Parathyroid adenoma (tissue), 2 donors: ENCODE data around the gene DNAJC7.

Source experiments
- H2AFZ ChIP-seq: fragments of 300-600 bp; sonication (generic); one replicate; pipeline ENCODE4 v1.7.0; 2017; ENCODE audit warnings: antibody characterized with exemption, mild to moderate bottlenecking
- H3K27ac ChIP-seq: fragments of 300-600 bp; sonication (generic); one replicate; pipeline ENCODE4 v1.7.0; 2017
- H3K27me3 ChIP-seq: fragments of 300-600 bp; sonication (generic); one replicate; pipeline ENCODE4 v1.7.0; 2017; ENCODE audit warnings: low read length; ENCODE audit not compliant: control insufficient read depth, insufficient read depth
- H3K36me3 ChIP-seq: fragments of 300-600 bp; sonication (generic); one replicate; pipeline ENCODE4 v1.7.0; 2017; ENCODE audit warnings: low read length; ENCODE audit not compliant: control insufficient read depth, insufficient read depth
- H3K4me1 ChIP-seq: fragments of 300-600 bp; sonication (generic); one replicate; pipeline ENCODE4 v1.7.0; 2017; ENCODE audit warnings: control low read depth
- H3K4me2 ChIP-seq: fragments of 300-600 bp; sonication (generic); one replicate; pipeline ENCODE4 v1.7.0; 2017; ENCODE audit warnings: low read length
- H3K4me3 ChIP-seq: fragments of 300-600 bp; sonication (generic); one replicate; pipeline ENCODE4 v1.7.0; 2017; ENCODE audit warnings: low read depth, low read length
- H3K79me2 ChIP-seq: fragments of 300-600 bp; sonication (generic); one replicate; pipeline ENCODE4 v1.7.0; 2017; ENCODE audit warnings: control low read depth
- H3K9ac ChIP-seq: fragments of 300-600 bp; sonication (generic); one replicate; pipeline ENCODE4 v1.7.0; 2017; ENCODE audit warnings: mild to moderate bottlenecking
- H3K9me3 ChIP-seq: fragments of 300-600 bp; sonication (generic); one replicate; pipeline ENCODE4 v1.7.0; 2017; ENCODE audit warnings: low read length; ENCODE audit not compliant: control insufficient read depth
- TF ChIP-seq, protein P1 (sequence below): fragments of 300-600 bp; sonication (generic); IDR thresholded peaks from one replicate; pipeline ENCODE4 v1.7.0; 2017; ENCODE audit warnings: antibody characterized with exemption, mild to moderate bottlenecking
- donor health status: primary hyperparathyroidism.

Gene DNAJC7

DNA sequence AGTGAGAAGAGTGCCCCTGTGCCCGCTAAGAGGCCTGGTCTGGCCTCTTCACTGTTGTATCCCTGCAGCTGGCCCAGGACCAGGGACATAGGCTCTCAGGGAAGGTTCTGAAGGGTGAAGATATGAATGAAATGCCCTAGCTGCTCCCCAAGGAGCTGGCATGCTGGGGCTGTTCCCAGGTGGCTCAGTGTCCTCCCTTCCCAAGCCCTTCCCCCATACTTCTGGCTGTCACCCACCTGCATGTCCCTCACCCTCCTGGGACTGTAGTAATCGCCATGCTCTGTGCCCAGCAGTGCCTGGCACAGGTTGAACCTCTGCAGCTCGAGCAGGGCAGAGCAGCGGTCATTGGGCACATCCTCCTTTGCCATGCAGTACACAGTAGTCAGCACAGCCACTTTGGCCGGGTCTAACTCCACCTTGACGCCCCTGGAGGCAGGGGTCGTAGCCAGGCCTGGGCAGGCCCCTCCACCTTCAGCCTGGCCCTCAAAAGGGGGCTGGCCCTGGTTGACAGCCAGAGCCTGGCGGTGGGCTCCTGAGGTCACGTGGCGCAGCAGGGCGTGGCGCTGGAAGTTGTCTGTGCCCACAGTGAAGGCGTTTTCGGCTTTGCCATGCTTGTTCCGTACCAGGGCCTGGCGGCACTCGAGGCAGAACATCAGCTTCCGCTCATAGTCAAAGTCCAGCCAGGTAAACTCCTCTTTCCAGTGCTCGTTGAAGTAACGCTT is 25.5 kb upstream of the DNAJC7 start:
- Histone ChIP-seq H2AFZ (no peak overlapping the region), H3K27me3 (no peaks in the 10 kb centered on the region), H3K4me3 (no peak overlapping the region), H3K9me3 (no peaks in the 10 kb centered on the region), H3K4me1 (no peaks in the 10 kb centered on the region), H3K36me3 (no peaks in the 10 kb centered on the region), H3K79me2 (no peaks in the 10 kb centered on the region), H3K27ac (no peak overlapping the region), H3K9ac (no peak overlapping the region), H3K4me2 (no peak overlapping the region)
- TF ChIP-seq, protein P1, sequence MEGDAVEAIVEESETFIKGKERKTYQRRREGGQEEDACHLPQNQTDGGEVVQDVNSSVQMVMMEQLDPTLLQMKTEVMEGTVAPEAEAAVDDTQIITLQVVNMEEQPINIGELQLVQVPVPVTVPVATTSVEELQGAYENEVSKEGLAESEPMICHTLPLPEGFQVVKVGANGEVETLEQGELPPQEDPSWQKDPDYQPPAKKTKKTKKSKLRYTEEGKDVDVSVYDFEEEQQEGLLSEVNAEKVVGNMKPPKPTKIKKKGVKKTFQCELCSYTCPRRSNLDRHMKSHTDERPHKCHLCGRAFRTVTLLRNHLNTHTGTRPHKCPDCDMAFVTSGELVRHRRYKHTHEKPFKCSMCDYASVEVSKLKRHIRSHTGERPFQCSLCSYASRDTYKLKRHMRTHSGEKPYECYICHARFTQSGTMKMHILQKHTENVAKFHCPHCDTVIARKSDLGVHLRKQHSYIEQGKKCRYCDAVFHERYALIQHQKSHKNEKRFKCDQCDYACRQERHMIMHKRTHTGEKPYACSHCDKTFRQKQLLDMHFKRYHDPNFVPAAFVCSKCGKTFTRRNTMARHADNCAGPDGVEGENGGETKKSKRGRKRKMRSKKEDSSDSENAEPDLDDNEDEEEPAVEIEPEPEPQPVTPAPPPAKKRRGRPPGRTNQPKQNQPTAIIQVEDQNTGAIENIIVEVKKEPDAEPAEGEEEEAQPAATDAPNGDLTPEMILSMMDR = no peak

DNA sequence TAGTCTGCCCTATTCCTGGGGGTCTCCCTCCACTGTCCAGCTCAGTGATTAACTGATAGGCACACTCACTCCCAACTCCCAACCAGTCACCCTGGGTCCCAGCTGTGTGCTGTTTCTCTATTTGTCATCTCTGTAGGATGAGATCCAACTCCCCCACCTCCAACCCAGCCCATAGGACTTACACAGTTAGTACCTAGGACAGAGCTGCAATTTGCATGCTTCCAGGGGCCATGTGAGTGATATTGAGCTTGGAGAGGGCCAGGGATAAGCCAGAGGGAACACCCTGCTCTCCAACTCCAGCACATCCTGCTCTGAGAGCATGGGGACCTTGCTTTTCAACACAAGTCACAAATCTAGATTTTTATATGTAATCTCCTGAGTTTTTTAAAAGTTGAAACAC is 24.4 kb upstream of the DNAJC7 start:
- Histone ChIP-seq H3K9ac (no peak overlapping the region), H3K9me3 (no peaks in the 10 kb centered on the region), H3K4me1 (no peaks in the 10 kb centered on the region), H3K27me3 (no peaks in the 10 kb centered on the region), H3K36me3 (no peaks in the 10 kb centered on the region), H3K4me3 (no peak overlapping the region), H3K4me2 (no peak overlapping the region), H3K27ac (no peak overlapping the region), H2AFZ (no peak overlapping the region), H3K79me2 (no peaks in the 10 kb centered on the region)
- TF ChIP-seq, protein P1 = no peak

DNA sequence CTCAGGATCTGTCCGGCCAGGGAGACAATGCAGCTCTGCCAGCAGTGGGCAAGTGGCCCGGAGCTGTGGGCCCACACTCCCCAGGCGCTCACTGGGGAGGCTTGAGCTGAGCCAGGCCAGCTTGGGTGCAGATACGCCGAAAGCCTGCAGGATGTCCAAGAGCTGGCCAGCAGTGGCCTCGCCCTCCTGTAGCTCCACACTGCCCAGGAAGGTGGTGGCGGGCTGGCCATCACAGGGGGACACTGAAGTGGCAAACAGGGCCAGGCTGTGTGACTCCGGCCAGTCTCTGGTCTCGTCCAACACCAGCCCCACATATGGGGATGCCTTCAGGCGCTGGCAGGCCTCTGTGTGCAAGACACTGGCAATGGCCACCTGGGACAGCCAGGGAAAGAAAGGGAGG is 23.6 kb upstream of the DNAJC7 start:
- no peaks in the 10 kb centered on the region for H3K79me2 ChIP-seq
- no peaks in the 10 kb centered on the region for H3K36me3 ChIP-seq
- no peaks in the 10 kb centered on the region for H3K9me3 ChIP-seq
- no peaks in the 10 kb centered on the region for H3K4me1 ChIP-seq
- H2AFZ ChIP-seq = no peak overlapping the region
- no peak overlapping the region for H3K27ac ChIP-seq
- H3K4me2 ChIP-seq = no peak overlapping the region
- H3K4me3 ChIP-seq = no peak overlapping the region
- no peak overlapping the region for H3K9ac ChIP-seq
- H3K27me3 ChIP-seq = no peaks in the 10 kb centered on the region
- TF ChIP-seq, protein P1 = no peak

DNA sequence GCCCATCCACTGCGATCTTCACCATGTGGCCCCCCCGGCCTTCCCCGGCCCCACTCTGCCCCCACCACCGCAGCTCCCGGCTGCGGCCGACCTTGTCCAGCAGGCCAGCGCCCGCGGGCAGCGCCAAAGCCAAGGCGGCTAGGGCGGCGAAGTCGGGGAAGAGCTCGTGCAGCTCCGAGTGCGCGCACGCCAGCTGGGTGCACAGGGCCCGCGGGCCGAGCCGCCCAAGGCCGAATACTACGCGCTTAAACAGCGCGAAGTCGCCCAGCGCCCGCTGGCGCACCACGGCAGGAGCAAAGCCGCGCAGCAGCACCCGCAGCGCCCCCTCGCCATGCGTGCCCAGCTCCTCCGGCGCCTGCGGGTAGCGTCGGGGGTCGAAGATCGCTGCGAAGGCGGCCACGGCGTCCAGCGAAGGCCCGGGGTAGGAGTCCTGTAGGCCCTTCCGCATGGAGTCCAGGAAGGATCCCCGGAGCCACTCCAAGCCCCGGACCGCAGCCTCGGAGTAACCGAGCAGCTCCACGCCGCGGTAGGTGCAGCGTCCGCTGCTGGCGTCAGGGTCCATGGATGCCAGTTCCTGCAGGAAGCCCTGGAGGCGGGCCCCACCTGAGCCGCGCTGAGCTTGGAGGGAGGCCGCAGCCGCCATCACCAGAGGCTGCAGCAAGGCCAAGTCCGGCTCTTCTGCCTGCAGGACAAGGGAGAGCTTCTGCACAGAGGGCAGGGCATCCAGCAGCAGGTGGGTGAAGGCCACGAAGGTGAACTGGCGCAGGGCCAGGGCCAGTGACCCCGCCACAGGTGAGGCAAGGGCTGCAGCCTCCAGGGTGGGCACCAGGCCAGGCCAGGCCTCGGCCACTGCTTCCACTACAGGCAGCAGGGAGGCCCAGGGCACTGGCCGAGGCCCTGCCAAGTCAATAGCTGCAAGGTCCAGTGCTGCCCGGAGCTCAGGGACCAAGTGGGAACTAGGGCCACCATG is 22.8 kb upstream of the DNAJC7 start:
- Histone ChIP-seq H3K9me3 (no peaks in the 10 kb centered on the region), H3K9ac (no peak overlapping the region), H3K4me3 (no peak overlapping the region)

More for the DNA sequence above, 22.8 kb upstream of the DNAJC7 start:
- Histone ChIP-seq H2AFZ (no peak overlapping the region), H3K4me1 (no peaks in the 10 kb centered on the region), H3K27me3 (no peaks in the 10 kb centered on the region), H3K36me3 (no peaks in the 10 kb centered on the region), H3K79me2 (no peaks in the 10 kb centered on the region), H3K4me2 (no peak overlapping the region), H3K27ac (no peak overlapping the region)
- TF ChIP-seq, protein P1 = no peak
